AG04450 (cell line): ENCODE results near the gene GNL2. TPM values are rescaled to one million over a fixed set of nuclear protein-coding genes. Genes with fewer than 3 reads are reported as not detected.
"Not testable (repeated sequence)": the region's sequence is repeated elsewhere in the genome, so short reads cannot be mapped to it uniquely, and the experiment has no call there.

ENCODE experiments used
- CTCF ChIA-PET: fragments of 300-600, 350-600 bp; formaldehyde crosslinking; extraction: SDS; loops from one replicate; lab custom pipeline; 2022; ENCODE audit warnings: antibody characterized with exemption, inconsistent platforms; lab: Charles Lee
- POLR2A ChIA-PET: fragments of 350-600 bp; formaldehyde crosslinking; extraction: SDS; loops from one replicate; lab custom pipeline; 2021; ENCODE audit warnings: antibody characterized with exemption, inconsistent platforms; lab: Yijun Ruan, JAX
- DNase-seq: peaks from one replicate; pipeline ENCODE4 v3.0.0-alpha.2; 2011; ENCODE audit warnings: low read depth, low spot score
- H3K27ac ChIP-seq: one replicate; pipeline ENCODE4 v1.5.1; 2012; ENCODE audit warnings: low read depth, low read length, control low read depth
- H3K27me3 ChIP-seq: one replicate; pipeline ENCODE4 v1.6.0; 2012; ENCODE audit warnings: low read length; ENCODE audit not compliant: control insufficient read depth, insufficient read depth
- H3K4me3 ChIP-seq: 2 replicates; pipeline ENCODE4 v1.5.1; 2011; ENCODE audit warnings: mild to moderate bottlenecking, low read depth, low read length, control low read depth
- H3K9me3 ChIP-seq: 2 replicates; pipeline ENCODE4 v1.5.1; 2012; ENCODE audit warnings: low read length; ENCODE audit not compliant: control insufficient read depth, insufficient read depth
- polyA plus RNA-seq: library from polyadenylated mRNA; depleted of rRNA; stranded (reverse); fragments of >200 nt; gene quantifications from 2 replicates; pipeline ENCODE4 v1.2.3, GENCODE V29; 2011
- TF ChIP-seq, protein P1 (sequence below): IDR thresholded peaks from 2 replicates; pipeline ENCODE4 v1.5.1; 2011; ENCODE audit warnings: low read depth, low read length, control low read depth, inconsistent platforms

Gene GNL2
- polyA plus RNA-seq, 1 experiment = 64.7 TPM

- ChIA-PET CTCF (interaction anchor here (0.5 to 1.0 kb wide), 2 partner anchors 77 to 398 kb away, joined by 3 read pairs; no protein-coding TSS in a partner anchor), POLR2A (interaction anchor here (0.7 kb wide), 1 partner anchor 465 kb away, joined by 5 read pairs; no protein-coding TSS in a partner anchor)
- no peak for DNase-seq
- Histone ChIP-seq H3K27me3 (no peaks in the 10 kb centered on the region), H3K9me3 (peaks cover 4% of the 10 kb centered on the region), H3K4me3 (no peak overlapping the region), H3K27ac (no peak overlapping the region)
- TF ChIP-seq, protein P1, sequence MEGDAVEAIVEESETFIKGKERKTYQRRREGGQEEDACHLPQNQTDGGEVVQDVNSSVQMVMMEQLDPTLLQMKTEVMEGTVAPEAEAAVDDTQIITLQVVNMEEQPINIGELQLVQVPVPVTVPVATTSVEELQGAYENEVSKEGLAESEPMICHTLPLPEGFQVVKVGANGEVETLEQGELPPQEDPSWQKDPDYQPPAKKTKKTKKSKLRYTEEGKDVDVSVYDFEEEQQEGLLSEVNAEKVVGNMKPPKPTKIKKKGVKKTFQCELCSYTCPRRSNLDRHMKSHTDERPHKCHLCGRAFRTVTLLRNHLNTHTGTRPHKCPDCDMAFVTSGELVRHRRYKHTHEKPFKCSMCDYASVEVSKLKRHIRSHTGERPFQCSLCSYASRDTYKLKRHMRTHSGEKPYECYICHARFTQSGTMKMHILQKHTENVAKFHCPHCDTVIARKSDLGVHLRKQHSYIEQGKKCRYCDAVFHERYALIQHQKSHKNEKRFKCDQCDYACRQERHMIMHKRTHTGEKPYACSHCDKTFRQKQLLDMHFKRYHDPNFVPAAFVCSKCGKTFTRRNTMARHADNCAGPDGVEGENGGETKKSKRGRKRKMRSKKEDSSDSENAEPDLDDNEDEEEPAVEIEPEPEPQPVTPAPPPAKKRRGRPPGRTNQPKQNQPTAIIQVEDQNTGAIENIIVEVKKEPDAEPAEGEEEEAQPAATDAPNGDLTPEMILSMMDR = no peak
Measured at GRCh38 chr1:37564892-37565291, 30.8 kb downstream of the GNL2 start.

GRCh38 chr1:37562984-37563383 lies 32.8 kb downstream of the GNL2 start:
- no peak for DNase-seq
- Histone ChIP-seq H3K4me3 (no peak overlapping the region), H3K9me3 (peaks cover 4% of the 10 kb centered on the region), H3K27ac (no peak overlapping the region), H3K27me3 (no peaks in the 10 kb centered on the region)
- TF ChIP-seq, protein P1 = no peak
- POLR2A ChIA-PET = no interaction called here
- CTCF ChIA-PET = interaction anchor here (1.1 to 2.1 kb wide), 2 partner anchors 14 to 119 kb away, joined by 4 to 8 read pairs; no protein-coding TSS in a partner anchor

- TF ChIP-seq, protein P1 = peak; percentile 48
- Histone ChIP-seq H3K4me3 (no peak overlapping the region), H3K27ac (peak overlapping the region; percentile 11), H3K9me3 (peaks cover 4% of the 10 kb centered on the region), H3K27me3 (no peaks in the 10 kb centered on the region)
- CTCF ChIA-PET = no interaction called here
- POLR2A ChIA-PET = no interaction called here
- DNase-seq = no peak
Measured at GRCh38 chr1:37561133-37562132, 34.3 kb downstream of the GNL2 start.

DNA sequence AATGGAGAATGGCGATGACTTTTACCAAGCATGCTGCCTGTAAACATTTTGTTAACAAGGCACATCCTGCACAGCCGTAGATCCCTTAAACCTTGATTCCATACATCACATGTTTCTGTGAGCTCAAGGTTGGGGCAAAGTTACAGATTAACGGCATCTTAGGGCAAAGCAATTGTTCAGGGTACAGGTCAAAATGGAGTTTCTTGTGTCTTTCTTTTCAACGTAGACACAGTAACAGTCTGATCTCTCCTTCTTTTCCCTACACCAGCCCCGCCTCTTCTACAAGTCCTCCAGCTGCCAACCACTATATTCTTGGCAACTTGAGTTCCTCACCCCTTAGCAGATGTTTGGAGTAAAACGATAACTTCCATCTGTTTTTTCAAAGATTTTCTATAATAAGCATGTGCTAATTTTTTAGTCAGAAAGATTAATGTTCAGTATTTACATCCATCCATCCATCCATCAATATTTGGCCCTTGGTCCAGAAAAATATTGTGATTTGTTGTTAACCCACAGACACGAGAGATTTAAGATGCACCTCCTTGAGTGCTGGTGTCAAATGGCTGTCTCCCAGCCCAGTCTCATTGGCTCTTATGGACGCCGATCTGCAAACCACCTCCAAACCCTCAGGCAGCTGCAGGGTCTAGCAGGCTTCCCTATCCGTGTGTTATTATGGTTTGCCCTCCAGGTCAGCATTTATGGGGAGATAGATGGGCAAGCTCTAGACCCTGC lies 35.2 kb downstream of the GNL2 start:
- H3K9me3 ChIP-seq = peaks cover 4% of the 10 kb centered on the region
- no peaks in the 10 kb centered on the region for H3K27me3 ChIP-seq
- no peak for DNase-seq
- no peak overlapping the region for H3K27ac ChIP-seq
- TF ChIP-seq, protein P1 = no peak
- H3K4me3 ChIP-seq = no peak overlapping the region
- ChIA-PET CTCF (interaction anchor here (1.1 kb wide), 1 partner anchor 121 kb away, joined by 3 read pairs; no protein-coding TSS in a partner anchor), POLR2A (no interaction called here)

DNA sequence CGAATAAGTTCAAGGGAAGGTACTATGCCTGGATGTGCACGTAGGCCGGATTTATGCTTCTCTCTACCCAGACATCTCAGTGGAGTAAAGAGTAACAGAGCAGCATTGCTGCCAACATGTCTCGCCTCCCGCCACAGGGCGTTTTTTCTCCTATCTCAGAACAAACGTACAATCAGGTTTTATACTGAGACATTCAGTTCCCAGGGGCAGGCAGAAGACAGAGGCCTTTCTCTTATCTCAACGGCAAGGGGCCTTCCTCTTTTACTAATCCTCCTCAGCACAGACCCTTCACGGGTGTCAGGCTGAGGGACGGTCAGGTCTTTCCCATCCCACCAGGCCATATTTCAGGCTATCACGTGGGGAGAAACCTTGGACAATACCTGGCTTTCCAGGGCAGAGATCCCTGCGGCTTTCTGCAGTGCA lies 35.8 kb downstream of the GNL2 start:
- H3K27me3 ChIP-seq, DNase-seq, H3K9me3 ChIP-seq, H3K27ac ChIP-seq, POLR2A ChIA-PET, H3K4me3 ChIP-seq: not testable (repeated sequence)
- CTCF ChIA-PET = interaction anchor here (1.1 kb wide), 1 partner anchor 122 kb away, joined by 3 read pairs; no protein-coding TSS in a partner anchor
